Coronary artery (tissue), 2 donors: ENCODE results near the gene FAM216A.
A peak's percentile ranks its signal among the peaks of the same experiment; 100 is the strongest.
"Not testable (repeated sequence)": the region's sequence is repeated elsewhere in the genome, so short reads cannot be mapped to it uniquely, and the experiment has no call there.

Experiments
- DNase-seq: peaks from one replicate; pipeline ENCODE4 v3.0.0-alpha.2; 2017; ENCODE audit warnings: low spot score
- H3K27ac ChIP-seq, 2 donors: fragments of 200-600 bp; sonication (generic); one replicate each; pipeline ENCODE4 v1.5.1; 2016 to 2019
- H3K4me3 ChIP-seq: fragments of 200-600 bp; sonication (generic); 2 replicates; pipeline ENCODE4 v1.5.1; 2016; ENCODE audit warnings: mild to moderate bottlenecking, moderate library complexity
- TF ChIP-seq, protein P1 (sequence below): fragments of 200-600 bp; sonication (generic); IDR thresholded peaks from one replicate; pipeline ENCODE4 v1.5.1; 2019; ENCODE audit warnings: antibody characterized with exemption

FAM216A gene

GRCh38 chr12:110436231-110436630 lies 32.4 kb upstream of the FAM216A start:
- TF ChIP-seq, protein P1, sequence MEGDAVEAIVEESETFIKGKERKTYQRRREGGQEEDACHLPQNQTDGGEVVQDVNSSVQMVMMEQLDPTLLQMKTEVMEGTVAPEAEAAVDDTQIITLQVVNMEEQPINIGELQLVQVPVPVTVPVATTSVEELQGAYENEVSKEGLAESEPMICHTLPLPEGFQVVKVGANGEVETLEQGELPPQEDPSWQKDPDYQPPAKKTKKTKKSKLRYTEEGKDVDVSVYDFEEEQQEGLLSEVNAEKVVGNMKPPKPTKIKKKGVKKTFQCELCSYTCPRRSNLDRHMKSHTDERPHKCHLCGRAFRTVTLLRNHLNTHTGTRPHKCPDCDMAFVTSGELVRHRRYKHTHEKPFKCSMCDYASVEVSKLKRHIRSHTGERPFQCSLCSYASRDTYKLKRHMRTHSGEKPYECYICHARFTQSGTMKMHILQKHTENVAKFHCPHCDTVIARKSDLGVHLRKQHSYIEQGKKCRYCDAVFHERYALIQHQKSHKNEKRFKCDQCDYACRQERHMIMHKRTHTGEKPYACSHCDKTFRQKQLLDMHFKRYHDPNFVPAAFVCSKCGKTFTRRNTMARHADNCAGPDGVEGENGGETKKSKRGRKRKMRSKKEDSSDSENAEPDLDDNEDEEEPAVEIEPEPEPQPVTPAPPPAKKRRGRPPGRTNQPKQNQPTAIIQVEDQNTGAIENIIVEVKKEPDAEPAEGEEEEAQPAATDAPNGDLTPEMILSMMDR = no peak
- no peak for DNase-seq
- no peak overlapping the region for H3K27ac ChIP-seq
- no peak overlapping the region for H3K4me3 ChIP-seq

- H3K4me3 ChIP-seq = no peak overlapping the region
- no peak overlapping the region for H3K27ac ChIP-seq
Observed at GRCh38 chr12:110444455-110444854, 24.2 kb upstream of the FAM216A start.

DNA sequence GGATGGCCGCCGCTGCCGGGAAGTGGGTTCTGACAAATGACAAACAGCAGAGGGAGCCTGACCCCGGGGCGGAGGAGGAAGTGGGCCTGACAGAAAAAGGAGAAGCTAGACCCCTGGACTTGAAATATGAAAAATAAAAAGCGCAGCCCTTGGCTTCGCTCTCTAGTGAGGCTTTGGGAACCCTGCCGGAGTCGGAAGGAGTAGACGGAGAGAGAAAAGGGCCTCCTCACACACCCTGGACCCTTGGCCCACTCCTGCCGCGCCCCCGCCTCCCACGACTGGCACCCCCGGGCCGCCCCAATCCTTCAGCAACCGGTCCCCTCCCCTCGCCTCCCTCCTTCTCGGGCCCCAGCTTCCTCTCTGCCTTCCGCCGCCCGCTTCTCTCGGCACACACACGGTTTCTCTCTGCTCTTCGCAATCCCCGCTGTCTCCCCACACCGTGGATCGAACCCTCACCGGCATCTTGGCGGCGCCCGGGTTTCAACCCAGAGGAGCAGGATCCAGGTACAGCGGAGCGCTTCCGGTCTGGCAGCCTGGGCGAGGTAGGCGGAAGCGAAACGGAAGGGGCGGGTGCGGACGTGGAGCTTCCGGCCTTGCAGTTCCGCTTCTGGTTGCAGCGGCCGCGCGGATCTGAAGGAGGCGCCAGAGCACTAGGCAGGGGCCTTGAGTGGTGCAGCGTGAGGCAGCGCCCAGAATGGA lies 18.7 kb upstream of the FAM216A start, which contains the start of gene ARPC3:
Gene ARPC3, minus strand, starts transcription at position 539 of the 699 bp plus-strand sequence. Its CDS starts 77 bp downstream, at position 462.
- Histone ChIP-seq H3K4me3 (peak within 1 kb of the TSS; percentile 84), H3K27ac (peak within 1 kb of the TSS; percentile 83 to 91)
- TF ChIP-seq, protein P1 = peak; percentile 73
- peak; percentile 94 for DNase-seq

More at GRCh38 chr12:110444455-110444854, 24.2 kb upstream of the FAM216A start:
- DNase-seq = no peak
- TF ChIP-seq, protein P1 = no peak

GRCh38 chr12:110451263-110451662 lies 17.4 kb upstream of the FAM216A start:
- TF ChIP-seq, protein P1 = no peak
- H3K4me3 ChIP-seq = no peak overlapping the region
- peak overlapping the region in 1 of 2 donors; percentile 5 for H3K27ac ChIP-seq
- no peak for DNase-seq

DNA sequence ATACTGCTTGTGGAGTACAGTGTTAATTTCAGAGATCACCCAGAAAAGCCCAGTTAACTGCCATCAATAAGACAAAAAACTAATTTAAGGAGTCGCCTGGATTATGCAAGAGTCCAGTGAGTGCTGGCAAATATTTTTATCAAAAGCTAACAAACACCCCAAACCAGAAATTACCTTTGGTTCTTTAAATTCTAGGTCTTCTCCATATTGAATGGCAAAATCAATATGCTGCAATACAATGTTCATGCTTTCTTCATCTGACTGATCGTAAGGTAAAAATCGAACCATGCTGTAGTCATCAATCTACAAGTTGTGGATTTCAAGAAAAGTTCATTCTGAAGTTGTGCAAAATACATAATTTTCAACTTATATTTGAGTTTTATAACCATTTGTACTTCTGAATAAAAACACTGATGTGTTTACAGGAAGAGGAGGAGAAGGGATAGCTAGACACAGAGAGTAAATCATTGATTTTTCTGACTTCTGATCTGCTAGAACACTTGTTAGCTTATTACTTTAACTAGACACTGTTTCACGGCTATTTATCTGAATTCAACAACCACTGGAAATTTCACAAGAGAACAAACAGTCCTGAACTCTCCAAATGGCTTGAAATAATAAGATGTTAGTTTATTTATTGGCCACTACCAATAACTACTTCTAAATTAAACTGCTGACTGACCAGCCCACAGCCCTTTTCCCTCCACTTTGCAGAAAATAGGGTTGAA lies 14.9 kb upstream of the FAM216A start:
- no peak overlapping the region for H3K27ac ChIP-seq
- TF ChIP-seq, protein P1 = no peak

DNA sequence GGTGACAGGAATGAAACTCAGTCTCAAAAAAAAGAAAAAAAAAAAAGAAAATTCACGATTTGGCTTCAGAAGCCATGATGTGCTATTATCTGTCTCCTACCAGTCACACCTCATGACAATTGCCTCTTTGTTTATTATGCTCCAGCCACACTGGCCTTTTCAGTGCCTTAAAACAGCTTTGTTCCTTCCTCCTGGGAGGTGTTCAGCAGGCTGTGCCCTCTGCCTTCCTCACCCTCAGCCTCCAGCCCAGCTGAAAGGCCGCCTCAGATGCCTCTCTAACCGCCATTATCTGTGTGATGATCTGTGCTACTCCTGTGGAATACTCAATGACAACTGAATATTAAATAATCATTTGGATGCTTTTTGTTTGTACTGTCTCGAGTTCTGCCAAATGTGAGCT lies 9.9 kb upstream of the FAM216A start:
- TF ChIP-seq, protein P1 = no peak
- no peak for DNase-seq
- H3K4me3 ChIP-seq = no peak overlapping the region
- H3K27ac ChIP-seq = no peak overlapping the region

More for the DNA sequence above, 14.9 kb upstream of the FAM216A start:
- no peak for DNase-seq
- no peak overlapping the region for H3K4me3 ChIP-seq

DNA sequence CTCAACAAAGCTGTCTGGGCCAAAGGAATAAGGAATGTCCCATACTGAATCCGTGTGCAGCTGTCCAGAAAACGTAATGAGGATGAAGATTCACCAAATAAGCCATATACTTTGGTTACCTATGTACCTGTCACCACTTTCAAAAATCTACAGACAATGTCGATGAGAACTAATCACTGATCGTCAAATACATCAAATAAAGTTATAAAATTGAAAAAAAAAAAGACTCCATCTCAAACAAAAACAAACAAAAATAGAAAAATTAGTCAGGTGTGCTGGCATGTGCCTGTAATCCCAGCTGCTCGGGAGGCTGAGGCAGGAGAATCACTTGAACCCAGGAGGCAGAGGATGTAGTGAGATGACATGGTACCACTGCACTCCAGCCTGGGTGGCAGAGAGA lies 7.5 kb upstream of the FAM216A start:
- H3K4me3 ChIP-seq, H3K27ac ChIP-seq, DNase-seq: not testable (repeated sequence)
